ENCODE data around the gene FAM43B.

The FAM43B gene

GRCh38 chr1:20601129-20601825 is 48.9 kb downstream of the FAM43B start:
- Histone ChIP-seq H3K27ac (ENCODE audit: low read length) (no peak overlapping the region), H3K4me3 (ENCODE audit: low read depth in 1 of 2, low read length in 2 of 2) (no peak overlapping the region), H3K4me1 (ENCODE audit: control insufficient read depth in 1 of 2, insufficient read depth in 2 of 2, low read length in 2 of 2) (peaks cover 0 to 4% of the 10 kb centered on the region in 2 donors), H3K9me3 (ENCODE audit: control insufficient read depth in 1 of 2, low read length in 2 of 2) (peaks cover 0 to 2% of the 10 kb centered on the region in 2 donors), H3K27me3 (ENCODE audit: low read depth, low read length) (no peaks in the 10 kb centered on the region), H3K36me3 (ENCODE audit: control insufficient read depth in 1 of 2, insufficient read depth in 2 of 2, low read length in 2 of 2) (no peaks in the 10 kb centered on the region)

- Histone ChIP-seq H3K36me3 (ENCODE audit: control insufficient read depth in 1 of 2, insufficient read depth in 2 of 2, low read length in 2 of 2) (no peaks in the 10 kb centered on the region), H3K27ac (ENCODE audit: low read length) (no peak overlapping the region), H3K9me3 (ENCODE audit: control insufficient read depth in 1 of 2, low read length in 2 of 2) (peaks cover 0 to 2% of the 10 kb centered on the region in 2 donors), H3K4me3 (ENCODE audit: low read depth in 1 of 2, low read length in 2 of 2) (no peak overlapping the region), H3K27me3 (ENCODE audit: low read depth, low read length) (no peaks in the 10 kb centered on the region), H3K4me1 (ENCODE audit: control insufficient read depth in 1 of 2, insufficient read depth in 2 of 2, low read length in 2 of 2) (no peaks in the 10 kb centered on the region)
Observed at GRCh38 chr1:20602851-20603450, 50.6 kb downstream of the FAM43B start.

DNA sequence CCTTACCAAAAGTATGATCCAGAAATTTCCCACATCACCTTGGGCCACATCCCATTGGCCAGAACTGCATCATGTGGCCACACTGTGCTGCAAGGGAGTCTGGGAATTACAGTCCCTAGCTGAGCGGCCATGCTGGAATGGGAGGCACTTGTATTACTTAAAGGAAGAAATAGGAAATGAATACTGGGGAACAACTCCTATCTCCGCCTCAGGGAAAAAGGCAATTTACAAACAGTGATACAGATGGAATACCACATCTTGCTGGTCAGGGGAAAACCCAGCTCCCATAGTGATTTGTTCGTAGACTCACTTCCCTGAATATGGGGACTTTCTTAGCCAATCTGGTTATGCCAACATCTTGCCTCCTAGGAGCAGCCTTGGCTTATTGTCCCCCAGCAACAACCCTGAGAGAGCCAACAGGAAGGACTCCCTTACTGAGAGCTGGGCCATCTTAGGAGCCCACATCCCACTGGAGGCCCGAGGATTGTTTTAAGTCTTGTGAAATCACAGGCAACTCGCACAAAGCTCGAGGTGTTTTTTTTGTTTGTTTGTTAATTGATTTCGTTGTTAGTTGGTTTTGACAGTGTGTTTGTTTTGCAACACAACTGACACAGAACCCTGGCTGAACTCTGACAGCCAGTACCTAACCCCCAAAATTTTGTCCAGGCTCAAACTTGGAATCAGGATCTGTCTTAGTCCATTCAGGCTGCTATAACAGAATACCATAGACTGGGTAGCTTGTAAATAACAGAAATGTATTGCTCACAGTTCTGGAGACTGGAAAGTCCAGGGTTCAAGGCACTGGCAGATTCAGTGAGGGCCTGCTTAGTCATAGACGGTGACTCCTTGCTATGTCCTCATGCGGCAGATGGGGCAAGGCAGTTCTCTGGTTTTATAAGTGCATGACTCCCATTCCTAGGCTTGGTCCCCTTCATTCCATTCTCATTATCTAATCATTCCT is 51.4 kb downstream of the FAM43B start:
- no peak overlapping the region for H3K27ac ChIP-seq (ENCODE audit: low read length)
- no peaks in the 10 kb centered on the region for H3K27me3 ChIP-seq (ENCODE audit: low read depth, low read length)
- H3K4me1 ChIP-seq (ENCODE audit: control insufficient read depth in 1 of 2, insufficient read depth in 2 of 2, low read length in 2 of 2): no peaks in the 10 kb centered on the region
- no peaks in the 10 kb centered on the region for H3K9me3 ChIP-seq (ENCODE audit: control insufficient read depth in 1 of 2, low read length in 2 of 2)
- no peaks in the 10 kb centered on the region for H3K36me3 ChIP-seq (ENCODE audit: control insufficient read depth in 1 of 2, insufficient read depth in 2 of 2, low read length in 2 of 2)
- H3K4me3 ChIP-seq (ENCODE audit: low read depth in 1 of 2, low read length in 2 of 2): no peak overlapping the region
